Lower leg skin (tissue), 3 donors: ENCODE measurements around the gene CDH13.

ENCODE experiments used
- CTCF ChIP-seq, 3 donors: fragments of 450-650 bp; IDR thresholded peaks; one replicate each; pipeline ENCODE4 v1.5.1; 2016; ENCODE audit warnings: antibody characterized with exemption in 3 of 3, mild to moderate bottlenecking in 3 of 3, moderate library complexity in 2 of 3
- POLR2A ChIP-seq, 2 donors: fragments of 450-650 bp; IDR thresholded peaks; one replicate each; pipeline ENCODE4 v1.6.1; 2016 to 2017; ENCODE audit warnings: antibody characterized with exemption in 2 of 2, mild to moderate bottlenecking in 1 of 2, moderate library complexity in 1 of 2

GRCh38 chr16:82657239-82657638 is 30.5 kb downstream of the CDH13 start:
- TF ChIP-seq POLR2A (IDR thresholded peaks at IDR 0.05) (no peak), CTCF (IDR thresholded peaks at IDR 0.05) (no peak)
